Spleen (tissue), 7 donors: ENCODE results near the gene NR3C2.

ENCODE experiments used
- CTCF ChIP-seq, 11 experiments: fragments of 200-600 bp in 7 of 11; fragments of 450-650 bp in 4 of 11; sonication (generic) in 4 of 11; IDR thresholded peaks in 8 of 11; conservative IDR thresholded peaks in 3 of 11; 1 replicate in 7 of 11; 2 replicates in 4 of 11; pipeline versions ENCODE4 v1.4.0 to v1.8.0; 2016 to 2021; ENCODE audit warnings: antibody characterized with exemption in 11 of 11, inconsistent platforms in 4 of 11, mild to moderate bottlenecking in 1 of 11
- POLR2A ChIP-seq, 3 donors: fragments of 450-650 bp; IDR thresholded peaks; one replicate each; pipeline ENCODE4 v1.5.1; 2017; ENCODE audit warnings: antibody characterized with exemption in 3 of 3, mild to moderate bottlenecking in 1 of 3
- donor health status: DM: no; HTN: no; CAD: no; lungs with moderate emphysema.
- donor health status: DM: no; HTN: no; CAD: no.
- donor health status: DM: no; HTN: no; CAD: no.

GRCh38 chr4:148275266-148275665 lies 166.9 kb downstream of the NR3C2 start:
- TF ChIP-seq POLR2A (IDR thresholded peaks at IDR 0.05) = no peak
- TF ChIP-seq CTCF (IDR thresholded peaks at IDR 0.05 in 8 of 11, conservative IDR thresholded peaks at IDR 0.05 in 3 of 11) = no peak
